Heart left ventricle (tissue), 16 donors: Measurements from ENCODE around the gene CST4. TPM values are rescaled to one million over a fixed set of nuclear protein-coding genes. Genes with fewer than 3 reads are reported as not detected.
A peak's percentile ranks its signal among the peaks of the same experiment; 100 is the strongest.

Source experiments
- ATAC-seq, 4 donors: fragments of 200-7000 bp; cut with Tn5 transposase; one replicate each; pipeline ENCODE4 v1.9.1; 2020 to 2022; ENCODE audit warnings: moderate library complexity in 4 of 4, mild to moderate bottlenecking in 3 of 4, moderate number of reproducible peaks in 1 of 4
- DNase-seq, 5 donors: peaks; one replicate each; pipeline ENCODE4 v3.0.0-alpha.2; 2020
- H3K27ac ChIP-seq, 12 donors: fragments of 200-600 bp; sonication (generic) in 4 of 12; one replicate each; pipeline versions ENCODE4 v1.5.0 to v1.8.0; 2016 to 2022; ENCODE audit warnings: mild to moderate bottlenecking in 2 of 12
- H3K27me3 ChIP-seq, 9 donors: fragments of 200-600 bp; sonication (generic) in 2 of 9; one replicate each; pipeline versions ENCODE4 v1.5.1 to v1.8.0; 2016 to 2022; ENCODE audit warnings: mild to moderate bottlenecking in 3 of 9
- H3K36me3 ChIP-seq, 9 donors: fragments of 200-600 bp; sonication (generic) in 2 of 9; one replicate each; pipeline versions ENCODE4 v1.5.0 to v1.8.0; 2018 to 2022; ENCODE audit warnings: mild to moderate bottlenecking in 2 of 9
- H3K4me1 ChIP-seq, 12 donors: fragments of 200-600 bp; sonication (generic) in 4 of 12; one replicate each; pipeline versions ENCODE4 v1.5.0 to v1.8.0; 2016 to 2022; ENCODE audit warnings: mild to moderate bottlenecking in 3 of 12
- H3K4me3 ChIP-seq, 12 donors: fragments of 200-600 bp; sonication (generic) in 4 of 12; one replicate each; pipeline versions ENCODE4 v1.5.0 to v1.8.0; 2017 to 2022; ENCODE audit warnings: mild to moderate bottlenecking in 9 of 12, moderate library complexity in 4 of 12
- H3K9me3 ChIP-seq, 12 donors: fragments of 200-600 bp; sonication (generic) in 4 of 12; one replicate each; pipeline versions ENCODE4 v1.5.0 to v1.8.0; 2016 to 2022; ENCODE audit warnings: mild to moderate bottlenecking in 1 of 12
- POLR2A ChIP-seq, 2 donors: fragments of 450-650 bp; IDR thresholded peaks; one replicate each; pipeline ENCODE4 v1.6.1; 2017; ENCODE audit warnings: antibody characterized with exemption in 2 of 2, mild to moderate bottlenecking in 2 of 2, moderate library complexity in 2 of 2
- WGBS, 4 donors: extraction: QIAGEN DNeasy Blood & Tissue Kit in 2 of 4; methylation state at CpG; one replicate each; pipeline versions ENCODE4 v1.1.5 to v1.1.7; 2013 to 2018; 5-methylcytosine and 5-hydroxymethylcytosine counted together
- intact Hi-C, 10 donors: fragments of 100-400 bp; cut with DNase I; formaldehyde crosslinking; loops; one replicate each; pipeline versions ENCODE4 v1.11.1 to v1.14.2; 2022
- polyA plus RNA-seq, 2 donors: library from polyadenylated mRNA; stranded (reverse); fragments of 200-250 nt; gene quantifications; one replicate each; pipeline ENCODE4 v1.2.3, GENCODE V29; 2013
- total RNA-seq, 9 donors: library from RNA; depleted of rRNA in 2 of 9; stranded (reverse); fragments of >200 nt in 2 of 9; fragmentation: NEBNext Ultra II Directional in 3 of 9; extraction: Animal tissue kit (Norgen Biotek cat#: 25700) in 3 of 9; gene quantifications; one replicate each; pipeline versions ENCODE4 v1.1.0 to v1.2.4, GENCODE V29; 2016 to 2023
- TF ChIP-seq, protein P1 (sequence below), 12 donors: fragments of 200-600 bp; sonication (generic) in 4 of 12; IDR thresholded peaks; one replicate each; pipeline versions ENCODE4 v1.5.0 to v1.8.0; 2018 to 2022; ENCODE audit warnings: antibody characterized with exemption in 12 of 12, mild to moderate bottlenecking in 5 of 12
- donor health status: ischemic (EF 13 %, LVEDD 7.1; RV severe dilation, severe dysfunction).
- donor health status: healthy with polysubstance abuse.
- donor health status: DM: no; HTN: yes; CAD: no.
- donor health status: DM: no; HTN: no; CAD: no.
- donor health status: ischemic (EF 25% LVEDD 6.9; RV normal size, moderate dysfunction).
- donor health status: ischemic (EF 25% LVEDD 5.7; RV mildly dilated, moderate dysfunction).
- donor health status: healthy.
- donor health status: DM: yes; HTN: yes; CAD: no.
- donor health status: ischemic (EF 35%, LVEDD 5.7; RV mildly dilated, moderate dysfunction).
- donor health status: nonischemic (EF 11% LVEDD 7.7; RV severe dilation, severe dysfunction).
- donor health status: DM: yes; HTN: yes; CAD: no.
- donor health status: PGD.
- donor health status: ischemic (EF 29% LVEDD 5.4; RV normal size, mild dysfunction).
- donor health status: nonischemic (EF 23%, LVEDD 6.1; RV moderate dilation, normal function).

CST4 gene
- total and polyA plus RNA-seq, 11 donors, result not detected

DNA sequence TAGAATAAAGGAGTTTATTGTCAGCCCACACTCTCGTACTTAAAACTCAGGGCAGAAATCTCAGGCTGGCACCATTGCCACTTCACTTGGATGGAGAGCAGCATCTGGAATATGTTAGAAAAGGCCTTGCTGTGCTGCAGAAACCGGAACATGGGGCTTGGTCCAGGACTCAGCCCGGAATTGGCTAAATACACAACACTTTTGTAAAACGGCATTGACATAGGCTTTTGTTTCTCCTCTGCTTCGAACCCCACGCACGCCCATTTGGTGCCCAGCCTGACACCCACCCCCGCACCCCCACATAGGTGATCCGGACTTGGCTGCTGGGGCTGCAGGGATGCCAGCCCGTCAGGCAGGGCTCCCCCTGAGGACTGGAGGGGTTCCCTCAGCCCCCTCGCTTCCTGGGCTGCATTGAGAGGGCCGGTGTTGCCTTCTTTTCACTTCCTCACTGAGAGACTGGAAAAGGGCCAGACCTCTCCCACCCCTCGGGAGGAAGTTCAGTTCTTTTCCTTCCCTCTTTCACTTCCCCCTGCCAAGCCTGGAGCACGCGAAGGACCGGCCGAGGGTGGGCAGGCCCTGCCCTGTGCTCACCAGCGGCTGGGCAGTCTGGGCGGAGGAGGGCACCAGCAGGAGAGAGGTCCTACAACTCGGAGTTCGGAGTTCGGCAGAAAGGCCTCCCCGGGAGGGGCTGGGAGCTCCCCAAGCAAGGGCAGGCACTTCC lies 33.2 kb downstream of the CST4 start:
- Histone ChIP-seq H3K36me3 (no peaks in the 10 kb centered on the region), H3K4me3 (peak overlapping the region in 9 of 12 donors; percentile 4 to 46 (median 32)), H3K27ac (peak overlapping the region; percentile 31 to 89 (median 72)), H3K9me3 (peaks cover 0 to 4% (median 0%) of the 10 kb centered on the region in 12 donors), H3K4me1 (peaks cover 0 to 40% (median 25%) of the 10 kb centered on the region in 12 donors), H3K27me3 (peaks cover 0 to 7% (median 0%) of the 10 kb centered on the region in 9 donors)
- WGBS, 4 donors, result 34 to 43% (median 38%) methylated on average over 23 of the region's 23 CpGs
- ATAC-seq (peak; percentile 48 to 90 (median 80)), DNase-seq (peak; percentile 66 to 89 (median 71))
- no peak for TF ChIP-seq POLR2A (IDR thresholded peaks at IDR 0.05)
- TF ChIP-seq, protein P1, sequence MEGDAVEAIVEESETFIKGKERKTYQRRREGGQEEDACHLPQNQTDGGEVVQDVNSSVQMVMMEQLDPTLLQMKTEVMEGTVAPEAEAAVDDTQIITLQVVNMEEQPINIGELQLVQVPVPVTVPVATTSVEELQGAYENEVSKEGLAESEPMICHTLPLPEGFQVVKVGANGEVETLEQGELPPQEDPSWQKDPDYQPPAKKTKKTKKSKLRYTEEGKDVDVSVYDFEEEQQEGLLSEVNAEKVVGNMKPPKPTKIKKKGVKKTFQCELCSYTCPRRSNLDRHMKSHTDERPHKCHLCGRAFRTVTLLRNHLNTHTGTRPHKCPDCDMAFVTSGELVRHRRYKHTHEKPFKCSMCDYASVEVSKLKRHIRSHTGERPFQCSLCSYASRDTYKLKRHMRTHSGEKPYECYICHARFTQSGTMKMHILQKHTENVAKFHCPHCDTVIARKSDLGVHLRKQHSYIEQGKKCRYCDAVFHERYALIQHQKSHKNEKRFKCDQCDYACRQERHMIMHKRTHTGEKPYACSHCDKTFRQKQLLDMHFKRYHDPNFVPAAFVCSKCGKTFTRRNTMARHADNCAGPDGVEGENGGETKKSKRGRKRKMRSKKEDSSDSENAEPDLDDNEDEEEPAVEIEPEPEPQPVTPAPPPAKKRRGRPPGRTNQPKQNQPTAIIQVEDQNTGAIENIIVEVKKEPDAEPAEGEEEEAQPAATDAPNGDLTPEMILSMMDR (IDR thresholded peaks at IDR 0.05), result no peak
- intact Hi-C loops, result no loop called here

DNA sequence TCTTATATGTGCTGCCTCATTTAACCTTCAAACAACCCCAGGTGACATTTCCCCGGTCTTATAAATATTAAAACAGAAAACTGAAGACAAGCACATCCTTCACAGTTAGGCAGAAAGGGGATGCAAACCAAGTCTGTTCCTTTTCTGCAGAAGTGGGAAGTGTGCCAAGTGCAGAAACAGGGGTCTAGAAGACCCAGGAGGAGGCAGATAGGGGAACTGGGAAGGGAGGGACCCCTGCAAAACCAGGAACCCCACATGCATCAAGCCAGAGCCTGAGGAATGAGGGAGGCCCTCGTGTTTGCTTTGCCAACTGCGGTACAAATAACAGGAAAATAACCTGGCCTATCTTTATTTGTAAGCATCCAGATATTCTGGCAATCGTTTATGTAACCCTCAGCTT lies 34.1 kb downstream of the CST4 start:
- ATAC-seq, result no peak
- intact Hi-C loops, result no loop called here

DNA sequence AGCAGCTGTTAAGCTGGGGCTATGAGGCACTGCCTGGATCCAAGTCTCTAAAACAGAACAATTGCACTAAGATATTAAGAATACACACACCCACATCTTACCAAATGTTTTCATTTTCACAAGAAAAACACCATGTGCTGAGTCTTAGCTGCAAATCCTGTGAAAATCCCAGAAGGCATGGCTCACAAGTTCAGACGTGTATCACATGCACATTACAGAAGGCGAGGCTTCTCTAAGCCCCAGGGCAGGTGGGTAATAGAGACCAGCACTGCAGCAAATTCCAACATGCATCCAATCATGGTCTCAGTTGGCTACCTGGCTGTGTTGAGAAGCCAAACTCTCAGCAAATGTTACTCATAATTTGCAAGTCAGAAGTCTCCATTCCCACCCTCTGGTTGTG lies 34.8 kb downstream of the CST4 start:
- intact Hi-C loops, result no loop called here
- TF ChIP-seq, protein P1 (IDR thresholded peaks at IDR 0.05), result no peak
- TF ChIP-seq POLR2A (IDR thresholded peaks at IDR 0.05), result no peak
- ATAC-seq (no peak), DNase-seq (no peak)
- peaks cover 0 to 38% (median 25%) of the 10 kb centered on the region in 12 donors for H3K4me1 ChIP-seq
- no peak overlapping the region for H3K4me3 ChIP-seq
- H3K9me3 ChIP-seq, result peaks cover 0 to 4% (median 0%) of the 10 kb centered on the region in 12 donors
- peaks cover 0 to 7% (median 0%) of the 10 kb centered on the region in 9 donors for H3K27me3 ChIP-seq
- no peaks in the 10 kb centered on the region for H3K36me3 ChIP-seq
- H3K27ac ChIP-seq, result peak overlapping the region in 5 of 12 donors; percentile 22 to 89 (median 81)
- 73 to 100% (median 83%) methylated on average over 1 to 2 of the region's 2 CpGs for WGBS, 4 donors

More for the DNA sequence above, 34.1 kb downstream of the CST4 start:
- peaks cover 0 to 7% (median 0%) of the 10 kb centered on the region in 9 donors for H3K27me3 ChIP-seq
- 60 to 72% (median 66%) methylated on average over 4 of the region's 4 CpGs for WGBS, 4 donors
- H3K27ac ChIP-seq, result peak overlapping the region in 9 of 12 donors; percentile 28 to 89 (median 74)
- no peak overlapping the region for H3K4me3 ChIP-seq
- no peaks in the 10 kb centered on the region for H3K36me3 ChIP-seq
- H3K9me3 ChIP-seq, result peaks cover 0 to 4% (median 0%) of the 10 kb centered on the region in 12 donors
- peak in 1 of 5 donors; percentile 27 for DNase-seq
- peaks cover 0 to 38% (median 25%) of the 10 kb centered on the region in 12 donors for H3K4me1 ChIP-seq
- no peak for TF ChIP-seq POLR2A (IDR thresholded peaks at IDR 0.05)
- TF ChIP-seq, protein P1 (IDR thresholded peaks at IDR 0.05), result no peak

DNA sequence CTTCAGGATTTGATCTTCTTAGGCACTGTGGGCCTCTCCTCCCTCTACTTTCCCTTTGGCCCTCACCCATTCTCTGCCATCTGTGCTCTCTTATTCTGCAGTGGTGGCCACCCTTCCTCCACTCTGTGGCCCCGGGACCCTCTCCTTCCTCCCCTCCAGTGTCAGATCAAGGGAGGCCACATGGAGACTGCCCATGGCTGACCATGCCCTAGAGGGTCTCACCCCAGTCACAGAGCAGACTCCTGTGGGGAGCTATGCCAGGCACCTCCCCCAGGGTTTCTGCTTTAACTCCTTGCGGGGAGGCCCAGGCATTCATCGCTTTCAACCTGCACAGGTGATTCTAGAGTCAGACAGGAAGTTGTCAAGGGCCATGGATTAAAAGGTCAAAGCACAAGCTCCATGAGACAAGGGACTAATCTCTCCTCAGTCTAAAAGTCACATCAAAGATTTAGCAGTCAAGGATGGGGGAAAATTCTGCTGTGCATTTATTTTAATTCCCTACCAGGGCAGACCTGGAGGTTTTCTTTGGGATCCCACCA lies 35.4 kb downstream of the CST4 start:
- Histone ChIP-seq H3K27me3 (peaks cover 0 to 7% (median 0%) of the 10 kb centered on the region in 9 donors), H3K4me3 (no peak overlapping the region), H3K36me3 (no peaks in the 10 kb centered on the region), H3K27ac (peak overlapping the region in 7 of 12 donors; percentile 5 to 89 (median 37)), H3K4me1 (peaks cover 0 to 38% (median 25%) of the 10 kb centered on the region in 12 donors), H3K9me3 (peaks cover 0 to 4% (median 0%) of the 10 kb centered on the region in 12 donors)
- intact Hi-C loops, result no loop called here
- TF ChIP-seq, protein P1 (IDR thresholded peaks at IDR 0.05), result no peak
- TF ChIP-seq POLR2A (IDR thresholded peaks at IDR 0.05), result no peak
- DNase-seq (no peak), ATAC-seq (no peak)
- 90 to 95% (median 91%) methylated on average over 3 of the region's 3 CpGs for WGBS, 4 donors
